Immature natural killer cell (primary cell): ENCODE measurements around the gene DRAM2. TPM values are rescaled to one million over a fixed set of nuclear protein-coding genes. Genes with fewer than 3 reads are reported as not detected.
A peak's percentile ranks its signal among the peaks of the same experiment; 100 is the strongest.
"Not testable (repeated sequence)": the region's sequence is repeated elsewhere in the genome, so short reads cannot be mapped to it uniquely, and the experiment has no call there.

Experiments used
- DNase-seq, 3 donors: peaks; one replicate each; pipeline ENCODE4 v3.0.0; 2022; ENCODE audit warnings: mixed read lengths in 1 of 3
- H3K27ac Mint-ChIP-seq, 6 donors: one replicate each; pipeline ENCODE4 v1.8.0; 2020; ENCODE audit warnings: mixed read lengths in 6 of 6, mild to moderate bottlenecking in 5 of 6, inconsistent platforms in 4 of 6, moderate library complexity in 3 of 6
- H3K27me3 Mint-ChIP-seq, 3 donors: one replicate each; pipeline ENCODE4 v1.8.0; 2020 to 2021; ENCODE audit warnings: low read depth in 3 of 3, mild to moderate bottlenecking in 3 of 3, mixed read lengths in 3 of 3, moderate library complexity in 3 of 3, inconsistent platforms in 1 of 3
- H3K36me3 Mint-ChIP-seq, 3 donors: one replicate each; pipeline ENCODE4 v1.8.0; 2020; ENCODE audit warnings: mixed read lengths in 3 of 3, inconsistent platforms in 2 of 3, mild to moderate bottlenecking in 2 of 3
- H3K4me1 Mint-ChIP-seq, 2 donors: one replicate each; pipeline ENCODE4 v1.8.0; 2020; ENCODE audit warnings: inconsistent platforms in 2 of 2, mild to moderate bottlenecking in 2 of 2, mixed read lengths in 2 of 2, moderate library complexity in 1 of 2
- H3K4me3 Mint-ChIP-seq, 5 donors: one replicate each; pipeline ENCODE4 v1.8.0; 2020; ENCODE audit warnings: mild to moderate bottlenecking in 5 of 5, mixed read lengths in 5 of 5, inconsistent platforms in 3 of 5, moderate library complexity in 3 of 5
- H3K9me3 Mint-ChIP-seq, 6 donors: one replicate each; pipeline ENCODE4 v1.8.0; 2020; ENCODE audit warnings: mild to moderate bottlenecking in 6 of 6, mixed read lengths in 6 of 6, inconsistent platforms in 4 of 6, moderate library complexity in 3 of 6
- polyA plus RNA-seq, 3 donors: library from polyadenylated mRNA; unstranded; fragments of 300-500 nt; fragmentation: Illumina TruSeq; gene quantifications; one replicate each; pipeline ENCODE4 v1.2.3, GENCODE V29; 2021

Gene DRAM2
- polyA plus RNA-seq, 3 donors from 2014 or later, result 61.8 to 88.2 (median 80.4) TPM

- no peak for DNase-seq
- H3K27me3 Mint-ChIP-seq, result no peaks in the 10 kb centered on the region
- peak overlapping the region in 2 of 6 donors; percentile 29 to 46 for H3K27ac Mint-ChIP-seq
- peaks cover 4 to 29% of the 10 kb centered on the region in 2 donors for H3K4me1 Mint-ChIP-seq
- no peaks in the 10 kb centered on the region for H3K9me3 Mint-ChIP-seq
- H3K36me3 Mint-ChIP-seq, result peaks cover 7 to 42% (median 22%) of the 10 kb centered on the region in 3 donors
- H3K4me3 Mint-ChIP-seq, result no peak overlapping the region
These were observed 8.2 kb downstream of the DRAM2 start for GRCh38 chr1:111131693-111132092.

GRCh38 chr1:111129376-111129775, 10.5 kb downstream of the DRAM2 start:
- peaks cover 19 to 43% (median 19%) of the 10 kb centered on the region in 3 donors for H3K36me3 Mint-ChIP-seq
- no peak overlapping the region for H3K4me3 Mint-ChIP-seq
- no peaks in the 10 kb centered on the region for H3K27me3 Mint-ChIP-seq
- H3K9me3 Mint-ChIP-seq, result no peaks in the 10 kb centered on the region
- no peak for DNase-seq
- no peak overlapping the region for H3K27ac Mint-ChIP-seq
- peaks cover 4 to 35% of the 10 kb centered on the region in 2 donors for H3K4me1 Mint-ChIP-seq

GRCh38 chr1:111127923-111128643, 11.8 kb downstream of the DRAM2 start:
- peaks cover 23 to 49% (median 30%) of the 10 kb centered on the region in 3 donors for H3K36me3 Mint-ChIP-seq
- DNase-seq, result no peak

GRCh38 chr1:111126354-111126753, 13.5 kb downstream of the DRAM2 start:
- no peaks in the 10 kb centered on the region for H3K27me3 Mint-ChIP-seq
- H3K4me1 Mint-ChIP-seq, result peaks cover 2 to 30% of the 10 kb centered on the region in 2 donors
- H3K36me3 Mint-ChIP-seq, result peaks cover 23 to 57% (median 41%) of the 10 kb centered on the region in 3 donors
- H3K4me3 Mint-ChIP-seq, result no peak overlapping the region
- no peak for DNase-seq
- H3K27ac Mint-ChIP-seq, result peak overlapping the region in 1 of 6 donors; percentile 3
- no peaks in the 10 kb centered on the region for H3K9me3 Mint-ChIP-seq

More at GRCh38 chr1:111127923-111128643, 11.8 kb downstream of the DRAM2 start:
- H3K27ac Mint-ChIP-seq, result peak overlapping the region in 1 of 6 donors; percentile 5
- no peaks in the 10 kb centered on the region for H3K9me3 Mint-ChIP-seq
- H3K4me3 Mint-ChIP-seq, result no peak overlapping the region
- H3K27me3 Mint-ChIP-seq, result no peaks in the 10 kb centered on the region
- peaks cover 4 to 30% of the 10 kb centered on the region in 2 donors for H3K4me1 Mint-ChIP-seq

GRCh38 chr1:111116496-111116895, 23.4 kb downstream of the DRAM2 start:
- Mint-ChIP-seq H3K4me1 (no peaks in the 10 kb centered on the region), H3K4me3 (no peak overlapping the region), H3K27me3 (peaks cover 0 to 2% (median 0%) of the 10 kb centered on the region in 3 donors), H3K9me3 (no peaks in the 10 kb centered on the region), H3K36me3 (peaks cover 27 to 38% (median 29%) of the 10 kb centered on the region in 3 donors), H3K27ac (no peak overlapping the region)
- DNase-seq, result no peak

- no peak for DNase-seq
- Mint-ChIP-seq H3K27me3 (peaks cover 4 to 14% (median 8%) of the 10 kb centered on the region in 3 donors), H3K9me3 (peaks cover 5 to 26% (median 11%) of the 10 kb centered on the region in 6 donors), H3K27ac (no peak overlapping the region), H3K4me1 (no peaks in the 10 kb centered on the region), H3K36me3 (peaks cover 9 to 26% (median 21%) of the 10 kb centered on the region in 3 donors), H3K4me3 (no peak overlapping the region)
These were observed 29.5 kb downstream of the DRAM2 start for GRCh38 chr1:111110197-111110899.

- H3K4me3 Mint-ChIP-seq, result no peak overlapping the region
- no peak for DNase-seq
- peaks cover 9 to 33% (median 12%) of the 10 kb centered on the region in 6 donors for H3K9me3 Mint-ChIP-seq
- no peak overlapping the region for H3K27ac Mint-ChIP-seq
- H3K4me1 Mint-ChIP-seq, result no peaks in the 10 kb centered on the region
- peaks cover 4 to 16% (median 12%) of the 10 kb centered on the region in 3 donors for H3K27me3 Mint-ChIP-seq
- H3K36me3 Mint-ChIP-seq, result peaks cover 7 to 10% (median 9%) of the 10 kb centered on the region in 3 donors
These were observed 34.9 kb downstream of the DRAM2 start for GRCh38 chr1:111104981-111105380.

GRCh38 chr1:111101854-111102642, 37.8 kb downstream of the DRAM2 start:
- H3K9me3 Mint-ChIP-seq, result peaks cover 4 to 26% (median 15%) of the 10 kb centered on the region in 6 donors
- peaks cover 3 to 6% (median 4%) of the 10 kb centered on the region in 3 donors for H3K36me3 Mint-ChIP-seq
- no peak overlapping the region for H3K27ac Mint-ChIP-seq
- no peak for DNase-seq
- no peaks in the 10 kb centered on the region for H3K4me1 Mint-ChIP-seq
- peaks cover 0 to 7% (median 4%) of the 10 kb centered on the region in 3 donors for H3K27me3 Mint-ChIP-seq
- H3K4me3 Mint-ChIP-seq, result no peak overlapping the region

- H3K4me3 Mint-ChIP-seq, result no peak overlapping the region
- peaks cover 8 to 29% (median 19%) of the 10 kb centered on the region in 6 donors for H3K9me3 Mint-ChIP-seq
- no peaks in the 10 kb centered on the region for H3K4me1 Mint-ChIP-seq
- DNase-seq, result no peak
- no peak overlapping the region for H3K27ac Mint-ChIP-seq
- peaks cover 0 to 9% (median 3%) of the 10 kb centered on the region in 3 donors for H3K36me3 Mint-ChIP-seq
- peaks cover 0 to 7% (median 4%) of the 10 kb centered on the region in 3 donors for H3K27me3 Mint-ChIP-seq
These were observed 40.6 kb downstream of the DRAM2 start for GRCh38 chr1:111099289-111099688.

- H3K27ac Mint-ChIP-seq, result no peak overlapping the region
- H3K9me3 Mint-ChIP-seq, result peaks cover 8 to 30% (median 20%) of the 10 kb centered on the region in 6 donors
- H3K36me3 Mint-ChIP-seq, result peaks cover 0 to 9% (median 3%) of the 10 kb centered on the region in 3 donors
- H3K27me3 Mint-ChIP-seq, result peaks cover 4 to 14% (median 5%) of the 10 kb centered on the region in 3 donors
- H3K4me3 Mint-ChIP-seq, result no peak overlapping the region
- H3K4me1 Mint-ChIP-seq, result no peaks in the 10 kb centered on the region
- no peak for DNase-seq
These were observed 42.4 kb downstream of the DRAM2 start for GRCh38 chr1:111097356-111098099.

- H3K9me3 Mint-ChIP-seq, result peaks cover 8 to 24% (median 17%) of the 10 kb centered on the region in 6 donors
These were observed 44.5 kb downstream of the DRAM2 start for GRCh38 chr1:111095421-111095820.

GRCh38 chr1:111089638-111090037, 50.3 kb downstream of the DRAM2 start:
- peaks cover 0 to 4% (median 3%) of the 10 kb centered on the region in 3 donors for H3K36me3 Mint-ChIP-seq
- peaks cover 0 to 8% (median 0%) of the 10 kb centered on the region in 6 donors for H3K9me3 Mint-ChIP-seq
- no peak overlapping the region for H3K27ac Mint-ChIP-seq
- H3K27me3 Mint-ChIP-seq, result peaks cover 9 to 23% (median 12%) of the 10 kb centered on the region in 3 donors
- H3K4me3 Mint-ChIP-seq, result no peak overlapping the region
- no peak for DNase-seq
- no peaks in the 10 kb centered on the region for H3K4me1 Mint-ChIP-seq

More at GRCh38 chr1:111095421-111095820, 44.5 kb downstream of the DRAM2 start:
- not testable (repeated sequence) for H3K4me3 Mint-ChIP-seq, H3K27ac Mint-ChIP-seq, H3K4me1 Mint-ChIP-seq, H3K36me3 Mint-ChIP-seq, DNase-seq
- H3K27me3 Mint-ChIP-seq, result peaks cover 6 to 10% (median 7%) of the 10 kb centered on the region in 3 donors

GRCh38 chr1:111085676-111086075, 54.2 kb downstream of the DRAM2 start:
- no peak for DNase-seq
- Mint-ChIP-seq H3K4me1 (no peaks in the 10 kb centered on the region), H3K27ac (no peak overlapping the region), H3K9me3 (peaks cover 0 to 5% (median 0%) of the 10 kb centered on the region in 6 donors), H3K27me3 (peaks cover 9 to 20% (median 9%) of the 10 kb centered on the region in 3 donors), H3K4me3 (no peak overlapping the region), H3K36me3 (peaks cover 0 to 4% (median 3%) of the 10 kb centered on the region in 3 donors)
